Neutrophil (primary cell): ENCODE results near the gene ICOS.
"Not testable (repeated sequence)": the region's sequence is repeated elsewhere in the genome, so short reads cannot be mapped to it uniquely, and the experiment has no call there.

Source experiments
- H3K27ac ChIP-seq: fragments of 200-600 bp; sonication (generic); 2 replicates; pipeline ENCODE4 v1.5.1; 2016; ENCODE audit warnings: mild to moderate bottlenecking, moderate library complexity
- H3K27me3 ChIP-seq: fragments of 200-600 bp; sonication (generic); 2 replicates; pipeline ENCODE4 v1.6.0; 2016; ENCODE audit warnings: mild to moderate bottlenecking
- H3K36me3 ChIP-seq: fragments of 200-600 bp; sonication (generic); 2 replicates; pipeline ENCODE4 v1.5.1; 2017
- H3K4me1 ChIP-seq, 2 experiments: fragments of 200-600 bp in 1 of 2; sonication (generic) in 1 of 2; 1 replicate in 1 of 2; 2 replicates in 1 of 2; pipeline versions ENCODE4 v1.5.1 to v1.6.1; 2013 to 2016; ENCODE audit warnings: low read depth in 1 of 2, low read length in 1 of 2, mild to moderate bottlenecking in 1 of 2, moderate library complexity in 1 of 2; ENCODE audit not compliant: control insufficient read depth in 1 of 2, insufficient read depth in 1 of 2
- H3K4me3 ChIP-seq, 2 experiments: fragments of 200-600 bp in 1 of 2; sonication (generic) in 1 of 2; 1 replicate in 1 of 2; 2 replicates in 1 of 2; pipeline ENCODE4 v1.5.1; 2013 to 2016; ENCODE audit warnings: low read depth in 1 of 2, low read length in 1 of 2, mild to moderate bottlenecking in 1 of 2, moderate library complexity in 1 of 2
- H3K9me3 ChIP-seq: fragments of 200-600 bp; sonication (generic); 2 replicates; pipeline ENCODE4 v1.5.1; 2016
- TF ChIP-seq, protein P1 (sequence below): fragments of 200-600 bp; sonication (generic); IDR thresholded peaks from 2 replicates; pipeline ENCODE4 v1.5.1; 2016; ENCODE audit warnings: antibody characterized with exemption

ICOS gene

DNA sequence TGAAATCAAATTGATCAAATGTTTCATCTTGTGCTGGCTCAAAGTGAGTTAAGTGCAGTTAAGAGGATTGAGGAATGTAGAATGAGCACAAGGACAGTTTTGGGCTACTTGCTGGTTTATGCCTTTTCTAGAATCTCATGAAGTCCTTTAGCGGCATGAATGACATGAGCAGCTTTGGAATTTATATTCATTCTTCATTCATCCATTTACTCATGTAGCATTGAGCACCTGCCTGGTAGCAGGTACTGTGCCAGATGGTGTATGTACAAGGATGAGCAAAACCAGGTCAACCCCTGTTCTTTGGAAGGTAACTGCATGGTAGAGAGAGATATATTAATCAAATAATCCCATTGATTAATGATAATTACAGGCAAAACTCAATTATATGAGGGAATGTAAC lies 1.2 kb downstream of the ICOS start:
- Histone ChIP-seq H3K9me3 (no peaks in the 10 kb centered on the region), H3K4me1 (no peaks in the 10 kb centered on the region), H3K36me3 (no peaks in the 10 kb centered on the region), H3K27ac (no peak overlapping the region), H3K27me3 (no peaks in the 10 kb centered on the region), H3K4me3 (no peak overlapping the region)
- TF ChIP-seq, protein P1, sequence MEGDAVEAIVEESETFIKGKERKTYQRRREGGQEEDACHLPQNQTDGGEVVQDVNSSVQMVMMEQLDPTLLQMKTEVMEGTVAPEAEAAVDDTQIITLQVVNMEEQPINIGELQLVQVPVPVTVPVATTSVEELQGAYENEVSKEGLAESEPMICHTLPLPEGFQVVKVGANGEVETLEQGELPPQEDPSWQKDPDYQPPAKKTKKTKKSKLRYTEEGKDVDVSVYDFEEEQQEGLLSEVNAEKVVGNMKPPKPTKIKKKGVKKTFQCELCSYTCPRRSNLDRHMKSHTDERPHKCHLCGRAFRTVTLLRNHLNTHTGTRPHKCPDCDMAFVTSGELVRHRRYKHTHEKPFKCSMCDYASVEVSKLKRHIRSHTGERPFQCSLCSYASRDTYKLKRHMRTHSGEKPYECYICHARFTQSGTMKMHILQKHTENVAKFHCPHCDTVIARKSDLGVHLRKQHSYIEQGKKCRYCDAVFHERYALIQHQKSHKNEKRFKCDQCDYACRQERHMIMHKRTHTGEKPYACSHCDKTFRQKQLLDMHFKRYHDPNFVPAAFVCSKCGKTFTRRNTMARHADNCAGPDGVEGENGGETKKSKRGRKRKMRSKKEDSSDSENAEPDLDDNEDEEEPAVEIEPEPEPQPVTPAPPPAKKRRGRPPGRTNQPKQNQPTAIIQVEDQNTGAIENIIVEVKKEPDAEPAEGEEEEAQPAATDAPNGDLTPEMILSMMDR = no peak

DNA sequence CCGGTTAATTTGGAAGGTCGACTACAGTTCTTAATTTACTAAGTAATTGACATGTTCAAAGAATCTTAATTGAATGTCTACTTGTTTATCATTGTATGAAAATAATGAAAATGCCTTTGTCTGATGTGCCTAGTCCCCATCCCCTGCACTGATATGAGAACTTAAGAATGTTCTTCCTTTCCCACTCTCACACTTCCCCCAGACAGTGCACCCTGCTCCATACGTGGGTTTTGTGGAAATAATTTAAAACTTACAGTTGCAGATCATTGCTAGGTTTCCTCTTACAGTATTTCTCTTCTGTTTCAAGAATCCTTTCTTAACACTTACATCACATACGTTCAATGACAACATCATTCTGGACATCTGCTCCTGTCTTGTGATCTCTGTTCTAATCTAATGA lies 3.5 kb downstream of the ICOS start:
- TF ChIP-seq, protein P1 = no peak
- Histone ChIP-seq H3K36me3 (no peaks in the 10 kb centered on the region), H3K27ac (no peak overlapping the region), H3K27me3 (no peaks in the 10 kb centered on the region), H3K4me1 (no peaks in the 10 kb centered on the region), H3K9me3 (no peaks in the 10 kb centered on the region), H3K4me3 (no peak overlapping the region)

- H3K4me3 ChIP-seq, H3K9me3 ChIP-seq, H3K27ac ChIP-seq, H3K4me1 ChIP-seq, H3K27me3 ChIP-seq, H3K36me3 ChIP-seq: not testable (repeated sequence)
These were observed 7.2 kb downstream of the ICOS start for GRCh38 chr2:203943493-203944382.

- Histone ChIP-seq H3K4me3 (no peak overlapping the region), H3K4me1 (no peaks in the 10 kb centered on the region), H3K27me3 (peaks cover 18% of the 10 kb centered on the region), H3K9me3 (no peaks in the 10 kb centered on the region), H3K36me3 (no peaks in the 10 kb centered on the region), H3K27ac (no peak overlapping the region)
- TF ChIP-seq, protein P1 = no peak
These were observed 12.2 kb downstream of the ICOS start for GRCh38 chr2:203948733-203949132.

DNA sequence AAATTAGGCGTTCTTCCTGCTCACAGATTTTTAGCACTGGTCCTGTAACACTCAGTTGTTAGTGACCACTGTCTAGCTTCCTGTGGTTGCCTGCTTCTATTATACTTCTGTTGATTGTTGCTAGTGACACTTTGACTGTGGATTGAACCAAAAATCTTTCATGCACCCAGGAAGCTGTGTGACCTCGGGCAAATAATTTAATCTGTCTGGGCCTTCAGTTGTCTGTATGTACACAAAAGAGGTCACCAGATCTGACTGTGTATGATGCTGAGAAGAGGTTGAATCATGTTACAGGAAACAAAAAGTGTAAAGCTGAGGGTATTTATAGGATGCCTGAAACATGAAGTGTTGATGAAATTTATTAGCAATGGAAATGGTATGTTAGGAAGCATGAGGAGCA lies 12.7 kb downstream of the ICOS start:
- TF ChIP-seq, protein P1 = no peak
- Histone ChIP-seq H3K4me3 (no peak overlapping the region), H3K27ac (no peak overlapping the region), H3K36me3 (no peaks in the 10 kb centered on the region), H3K27me3 (peaks cover 18% of the 10 kb centered on the region), H3K4me1 (no peaks in the 10 kb centered on the region), H3K9me3 (no peaks in the 10 kb centered on the region)

DNA sequence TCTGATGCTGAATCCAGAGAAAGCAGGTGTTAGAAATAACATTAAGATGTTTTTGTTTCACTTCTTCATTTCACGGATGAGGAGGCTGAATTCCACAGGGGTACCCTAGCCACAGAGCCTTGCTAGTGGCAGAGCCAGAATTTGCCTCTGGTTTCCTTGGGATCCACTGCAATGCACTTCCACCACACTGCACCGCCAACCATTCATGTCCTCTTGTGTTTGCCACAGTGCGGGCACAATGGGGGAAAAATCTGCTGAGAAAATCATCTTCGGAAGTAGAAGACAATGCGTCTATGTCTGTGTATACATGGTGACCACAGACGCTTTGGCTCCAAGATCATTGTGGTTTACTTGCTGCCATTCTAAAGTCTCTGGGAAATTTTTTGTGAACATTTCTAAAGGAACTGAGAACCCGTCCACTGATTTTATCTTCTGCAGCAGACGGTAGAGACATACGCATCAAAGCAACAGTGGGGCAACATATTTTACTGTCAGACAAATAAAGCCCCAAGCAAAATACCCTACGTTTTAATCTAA lies 14.9 kb downstream of the ICOS start:
- Histone ChIP-seq H3K4me1 (no peaks in the 10 kb centered on the region), H3K36me3 (no peaks in the 10 kb centered on the region), H3K27me3 (peaks cover 18% of the 10 kb centered on the region), H3K27ac (no peak overlapping the region), H3K9me3 (no peaks in the 10 kb centered on the region), H3K4me3 (no peak overlapping the region)
- TF ChIP-seq, protein P1 = no peak
